Esophagus squamous epithelium (tissue), 5 donors: Measurements from ENCODE around the gene FRMD4A. TPM values are rescaled to one million over a fixed set of nuclear protein-coding genes. Genes with fewer than 3 reads are reported as not detected.

ENCODE experiments used
- DNase-seq: peaks from one replicate; lab custom pipeline; 2025; lab: John Stamatoyannopoulos, UW
- H3K27ac ChIP-seq, 4 donors: fragments of 200-600 bp; sonication (generic); one replicate each; pipeline ENCODE4 v1.5.1; 2016 to 2019; ENCODE audit warnings: mild to moderate bottlenecking in 1 of 4
- H3K27me3 ChIP-seq, 4 donors: fragments of 200-600 bp; sonication (generic); 1 replicate in 3 of 4; 2 replicates in 1 of 4; pipeline versions ENCODE4 v1.5.1 to v1.6.0; 2017 to 2021; ENCODE audit warnings: antibody characterized with exemption in 1 of 4
- H3K36me3 ChIP-seq, 3 donors: fragments of 200-600 bp; sonication (generic); one replicate each; pipeline ENCODE4 v1.5.1; 2016 to 2019
- H3K4me1 ChIP-seq, 3 donors: fragments of 200-600 bp; sonication (generic); one replicate each; pipeline ENCODE4 v1.5.1; 2017 to 2019
- H3K4me3 ChIP-seq, 4 donors: fragments of 200-600 bp; sonication (generic); 1 replicate in 3 of 4; 2 replicates in 1 of 4; pipeline ENCODE4 v1.5.1; 2016 to 2019; ENCODE audit warnings: mild to moderate bottlenecking in 2 of 4, moderate library complexity in 1 of 4
- H3K9me3 ChIP-seq, 3 donors: fragments of 200-600 bp; sonication (generic); one replicate each; pipeline ENCODE4 v1.5.1; 2016 to 2019
- CTCF ChIP-seq, 6 experiments: fragments of 450-650 bp in 4 of 6; fragments of 200-600 bp in 2 of 6; sonication (generic) in 2 of 6; IDR thresholded peaks; one replicate each; pipeline ENCODE4 v1.5.1; 2016 to 2019; ENCODE audit warnings: antibody characterized with exemption in 6 of 6, mild to moderate bottlenecking in 4 of 6, moderate library complexity in 4 of 6
- POLR2A ChIP-seq, 4 donors: fragments of 450-650 bp; IDR thresholded peaks; one replicate each; pipeline ENCODE4 v1.6.1; 2017; ENCODE audit warnings: antibody characterized with exemption in 4 of 4, mild to moderate bottlenecking in 4 of 4, moderate library complexity in 3 of 4
- WGBS, 2 donors: methylation state at CpG; one replicate each; pipeline ENCODE4 v1.1.5; 2018; 5-methylcytosine and 5-hydroxymethylcytosine counted together
- intact Hi-C: fragments of 100-400 bp; cut with DNase I; formaldehyde crosslinking; loops from one replicate; pipeline ENCODE4 v1.15.0; 2022
- total RNA-seq, 4 donors: library from RNA; depleted of rRNA; stranded (reverse); fragments of >200 nt; gene quantifications; one replicate each; pipeline ENCODE4 v1.1.0, GENCODE V29; 2016
- donor health status: DM: yes; HTN: yes; CAD: no.

FRMD4A gene
- total RNA-seq, 4 donors from 2014 or later, result 7.3 to 15.3 (median 8.6) TPM

GRCh38 chr10:13703101-13703818 is 627.5 kb downstream of the FRMD4A start:
- Histone ChIP-seq H3K9me3 (no peaks in the 10 kb centered on the region), H3K36me3 (peaks cover 0 to 37% (median 5%) of the 10 kb centered on the region in 3 donors), H3K27me3 (no peaks in the 10 kb centered on the region), H3K4me1 (peaks cover 19 to 63% (median 23%) of the 10 kb centered on the region in 3 donors), H3K4me3 (no peak overlapping the region), H3K27ac (no peak overlapping the region)
- no peak for TF ChIP-seq POLR2A (IDR thresholded peaks at IDR 0.05)
- TF ChIP-seq CTCF (IDR thresholded peaks at IDR 0.05), result no peak
- DNase-seq, result no peak
- intact Hi-C loops, result no loop called here
- 90 to 91% methylated on average over 12 to 15 of the region's 15 CpGs for WGBS, 2 donors

GRCh38 chr10:13701157-13701919 is 629.4 kb downstream of the FRMD4A start:
- DNase-seq, result no peak
- no peak overlapping the region for H3K4me3 ChIP-seq
- peaks cover 8 to 44% (median 17%) of the 10 kb centered on the region in 3 donors for H3K4me1 ChIP-seq
- TF ChIP-seq POLR2A (IDR thresholded peaks at IDR 0.05) (no peak), CTCF (IDR thresholded peaks at IDR 0.05) (no peak)
- H3K27ac ChIP-seq, result no peak overlapping the region
- peaks cover 0 to 56% (median 5%) of the 10 kb centered on the region in 3 donors for H3K36me3 ChIP-seq
- no peaks in the 10 kb centered on the region for H3K27me3 ChIP-seq
- intact Hi-C loops, result no loop called here
- H3K9me3 ChIP-seq, result no peaks in the 10 kb centered on the region
- WGBS, 2 donors, result 82 to 84% methylated on average over 14 to 16 of the region's 17 CpGs

GRCh38 chr10:13700473-13701144 is 630.1 kb downstream of the FRMD4A start:
- TF ChIP-seq CTCF (IDR thresholded peaks at IDR 0.05) (no peak), POLR2A (IDR thresholded peaks at IDR 0.05) (no peak)
- no peak overlapping the region for H3K4me3 ChIP-seq
- 45 to 54% methylated on average over 9 to 10 of the region's 10 CpGs for WGBS, 2 donors
- peaks cover 0 to 63% (median 5%) of the 10 kb centered on the region in 3 donors for H3K36me3 ChIP-seq
- no peak for DNase-seq
- H3K27me3 ChIP-seq, result no peaks in the 10 kb centered on the region
- no peaks in the 10 kb centered on the region for H3K9me3 ChIP-seq
- intact Hi-C loops, result no loop called here
- H3K4me1 ChIP-seq, result peaks cover 1 to 37% (median 11%) of the 10 kb centered on the region in 3 donors
- H3K27ac ChIP-seq, result no peak overlapping the region

- no peaks in the 10 kb centered on the region for H3K9me3 ChIP-seq
- DNase-seq, result no peak
- intact Hi-C loops, result loop anchor here (10.0 kb wide), 1 partner anchor 1424 kb away; no protein-coding TSS in a partner anchor
- H3K4me3 ChIP-seq, result no peak overlapping the region
- TF ChIP-seq CTCF (IDR thresholded peaks at IDR 0.05), result no peak
- TF ChIP-seq POLR2A (IDR thresholded peaks at IDR 0.05), result no peak
- 69 to 74% methylated on average over 7 to 9 of the region's 10 CpGs for WGBS, 2 donors
- no peak overlapping the region for H3K27ac ChIP-seq
- H3K36me3 ChIP-seq, result peaks cover 0 to 77% (median 5%) of the 10 kb centered on the region in 3 donors
- H3K4me1 ChIP-seq, result peaks cover 0 to 23% (median 1%) of the 10 kb centered on the region in 3 donors
- no peaks in the 10 kb centered on the region for H3K27me3 ChIP-seq
Observed at GRCh38 chr10:13699216-13699615, 631.5 kb downstream of the FRMD4A start.
